ENCODE results near the gene LCTL.

GRCh38 chr15:66593219-66593780, 27.5 kb upstream of the LCTL start:
- TF ChIP-seq CTCF (IDR thresholded peaks at IDR 0.05) (no peak), POLR2A (IDR thresholded peaks at IDR 0.05) (no peak)

Data from testis (tissue), 2 donors.